ENCODE data around the gene PMIS2. TPM values are rescaled to one million over a fixed set of nuclear protein-coding genes. Genes with fewer than 3 reads are reported as not detected.

PMIS2 gene
- total RNA-seq, 4 donors from 2014 or later, result not detected

DNA sequence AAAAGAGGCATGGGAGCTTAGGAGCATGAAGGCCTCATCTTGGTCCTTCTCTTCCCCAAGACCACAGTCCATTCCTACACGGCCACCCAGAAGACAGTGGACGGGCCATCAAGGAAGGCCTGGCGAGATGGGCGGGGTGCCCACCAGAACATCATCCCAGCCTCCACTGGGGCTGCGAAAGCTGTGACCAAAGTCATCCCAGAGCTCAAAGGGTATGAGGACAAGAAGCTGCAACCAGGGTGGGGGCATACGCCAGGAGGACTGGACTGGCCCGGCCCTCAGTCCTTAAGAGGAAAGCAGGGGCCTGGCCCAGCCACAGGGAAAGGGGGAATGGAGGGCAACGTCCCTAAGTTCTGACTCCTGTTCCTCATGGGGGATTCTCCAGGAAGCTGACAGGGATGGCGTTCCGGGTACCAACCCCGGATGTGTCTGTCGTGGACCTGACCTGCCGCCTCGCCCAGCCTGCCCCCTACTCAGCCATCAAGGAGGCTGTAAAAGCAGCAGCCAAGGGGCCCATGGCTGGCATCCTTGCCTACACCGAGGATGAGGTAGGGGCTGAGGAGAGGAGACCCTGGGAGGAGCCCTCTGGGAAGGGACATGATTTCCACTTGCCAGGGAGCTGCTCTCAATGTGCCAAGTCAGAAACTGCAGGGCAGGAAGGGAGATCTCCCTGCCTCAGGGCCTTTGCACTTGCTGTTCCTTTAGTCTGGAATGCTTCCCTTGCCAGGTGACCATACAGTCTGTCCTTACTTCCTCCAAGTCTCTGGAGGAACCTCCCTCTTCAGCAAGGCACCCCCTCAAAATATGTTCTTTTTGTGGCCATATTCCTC lies 42.5 kb upstream of the PMIS2 start:
- H3K4me1 ChIP-seq, result peaks cover 0 to 36% (median 15%) of the 10 kb centered on the region in 3 donors
- WGBS, 2 donors (ENCODE audit: low coverage in 1 of 2), result no CpG with 5 or more reads among the region's 15 CpGs
- no peaks in the 10 kb centered on the region for H3K9me3 ChIP-seq
- H3K36me3 ChIP-seq, result peaks cover 0 to 23% of the 10 kb centered on the region in 2 donors
- H3K27ac ChIP-seq, result no peak overlapping the region
- H3K27me3 ChIP-seq, result no peaks in the 10 kb centered on the region
- TF ChIP-seq EP300 (IDR thresholded peaks at IDR 0.05) (no peak), POLR2AphosphoS5 (IDR thresholded peaks at IDR 0.05) (no peak), POLR2A (IDR thresholded peaks at IDR 0.05) (no peak)
- TF ChIP-seq, protein P1, sequence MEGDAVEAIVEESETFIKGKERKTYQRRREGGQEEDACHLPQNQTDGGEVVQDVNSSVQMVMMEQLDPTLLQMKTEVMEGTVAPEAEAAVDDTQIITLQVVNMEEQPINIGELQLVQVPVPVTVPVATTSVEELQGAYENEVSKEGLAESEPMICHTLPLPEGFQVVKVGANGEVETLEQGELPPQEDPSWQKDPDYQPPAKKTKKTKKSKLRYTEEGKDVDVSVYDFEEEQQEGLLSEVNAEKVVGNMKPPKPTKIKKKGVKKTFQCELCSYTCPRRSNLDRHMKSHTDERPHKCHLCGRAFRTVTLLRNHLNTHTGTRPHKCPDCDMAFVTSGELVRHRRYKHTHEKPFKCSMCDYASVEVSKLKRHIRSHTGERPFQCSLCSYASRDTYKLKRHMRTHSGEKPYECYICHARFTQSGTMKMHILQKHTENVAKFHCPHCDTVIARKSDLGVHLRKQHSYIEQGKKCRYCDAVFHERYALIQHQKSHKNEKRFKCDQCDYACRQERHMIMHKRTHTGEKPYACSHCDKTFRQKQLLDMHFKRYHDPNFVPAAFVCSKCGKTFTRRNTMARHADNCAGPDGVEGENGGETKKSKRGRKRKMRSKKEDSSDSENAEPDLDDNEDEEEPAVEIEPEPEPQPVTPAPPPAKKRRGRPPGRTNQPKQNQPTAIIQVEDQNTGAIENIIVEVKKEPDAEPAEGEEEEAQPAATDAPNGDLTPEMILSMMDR (IDR thresholded peaks at IDR 0.05), result no peak
- ATAC-seq, result no peak
- H3K4me3 ChIP-seq, result no peak overlapping the region

GRCh38 chr19:35544110-35544802 lies 41.7 kb upstream of the PMIS2 start:
- ATAC-seq, result no peak
- 70% methylated on average over 2 of the region's 3 CpGs; no CpG with 5 or more reads in 1 of the 2 donors for WGBS, 2 donors (ENCODE audit: low coverage in 1 of 2)

GRCh38 chr19:35545001-35545854 lies 40.7 kb upstream of the PMIS2 start, which contains the start of gene TMEM147:
Gene TMEM147, plus strand, starts transcription at chr19:35545626. Its CDS starts 114 bp downstream, at chr19:35545740.
- Histone ChIP-seq H3K27ac (peak within 1 kb of the TSS; percentile 59 to 91 (median 86)), H3K4me1 (peaks cover 0 to 44% (median 15%) of the 10 kb centered on the region in 3 donors), H3K9me3 (no peaks in the 10 kb centered on the region), H3K27me3 (no peaks in the 10 kb centered on the region), H3K4me3 (peak within 1 kb of the TSS; percentile 50 to 82), H3K36me3 (peaks cover 0 to 23% of the 10 kb centered on the region in 2 donors)
- ATAC-seq, result peak; percentile 98
- TF ChIP-seq POLR2AphosphoS5 (IDR thresholded peaks at IDR 0.05) (peak; percentile 65), EP300 (IDR thresholded peaks at IDR 0.05) (no peak), POLR2A (IDR thresholded peaks at IDR 0.05) (peak; percentile 60 to 62)
- TF ChIP-seq, protein P1 (IDR thresholded peaks at IDR 0.05), result peak in 2 of 4 experiments; percentile 1 to 23
- 0% methylated on average over 3 of the region's 85 CpGs; no CpG with 5 or more reads in 1 of the 2 donors for WGBS, 2 donors (ENCODE audit: low coverage in 1 of 2)

More at GRCh38 chr19:35544110-35544802, 41.7 kb upstream of the PMIS2 start:
- peaks cover 0 to 43% (median 15%) of the 10 kb centered on the region in 3 donors for H3K4me1 ChIP-seq
- no peaks in the 10 kb centered on the region for H3K9me3 ChIP-seq
- peak overlapping the region in 3 of 4 donors; percentile 81 to 91 (median 90) for H3K27ac ChIP-seq
- H3K4me3 ChIP-seq, result peak overlapping the region; percentile 50 to 82
- no peaks in the 10 kb centered on the region for H3K27me3 ChIP-seq
- H3K36me3 ChIP-seq, result peaks cover 0 to 23% of the 10 kb centered on the region in 2 donors
- no peak for TF ChIP-seq POLR2AphosphoS5 (IDR thresholded peaks at IDR 0.05)
- no peak for TF ChIP-seq POLR2A (IDR thresholded peaks at IDR 0.05)
- TF ChIP-seq, protein P1 (IDR thresholded peaks at IDR 0.05), result no peak
- TF ChIP-seq EP300 (IDR thresholded peaks at IDR 0.05), result no peak

DNA sequence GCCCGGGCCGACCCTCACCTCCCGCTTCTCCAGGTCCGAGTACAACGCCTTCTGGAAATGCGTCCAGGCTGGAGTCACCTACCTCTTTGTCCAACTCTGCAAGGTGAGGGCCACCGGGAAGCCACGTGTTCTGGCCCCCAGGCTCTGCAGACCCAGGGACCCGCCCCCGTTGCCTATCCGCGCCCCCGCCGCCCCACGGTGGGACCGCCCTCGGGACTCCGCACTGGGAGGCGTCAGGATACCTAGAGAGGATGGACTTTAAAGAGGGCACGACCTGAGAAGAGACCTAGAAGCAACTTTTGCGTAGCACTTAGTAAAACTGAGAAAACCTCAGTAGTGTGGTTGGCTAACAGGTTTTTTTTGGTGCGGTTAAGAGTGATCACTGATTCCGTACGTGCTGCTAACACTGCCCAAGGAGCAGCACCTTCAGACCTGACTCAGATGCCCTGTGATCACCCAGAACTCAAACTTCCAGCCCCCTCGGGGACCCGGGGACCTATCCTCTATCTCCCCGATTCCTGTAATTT lies 40.1 kb upstream of the PMIS2 start:
- WGBS, 2 donors (ENCODE audit: low coverage in 1 of 2), result 0 to 5% methylated on average over 4 to 8 of the region's 27 CpGs
- H3K27ac ChIP-seq, result peak overlapping the region; percentile 59 to 91 (median 86)
- ATAC-seq, result peak; percentile 46

More for the DNA sequence above, 40.1 kb upstream of the PMIS2 start:
- peaks cover 0 to 23% of the 10 kb centered on the region in 2 donors for H3K36me3 ChIP-seq
- peak overlapping the region; percentile 50 to 82 for H3K4me3 ChIP-seq
- H3K27me3 ChIP-seq, result no peaks in the 10 kb centered on the region
- no peaks in the 10 kb centered on the region for H3K9me3 ChIP-seq
- TF ChIP-seq POLR2AphosphoS5 (IDR thresholded peaks at IDR 0.05), result no peak
- TF ChIP-seq, protein P1 (IDR thresholded peaks at IDR 0.05), result no peak
- TF ChIP-seq EP300 (IDR thresholded peaks at IDR 0.05), result no peak
- no peak for TF ChIP-seq POLR2A (IDR thresholded peaks at IDR 0.05)
- H3K4me1 ChIP-seq, result peaks cover 0 to 44% (median 15%) of the 10 kb centered on the region in 3 donors
